Skeletal muscle satellite cell (primary cell): ENCODE results near the gene RGL2.
A peak's percentile ranks its signal among the peaks of the same experiment; 100 is the strongest.

Experiments
- H3K27me3 ChIP-seq: 2 replicates; pipeline ENCODE4 v1.7.0; 2013; ENCODE audit warnings: low read length; ENCODE audit not compliant: control insufficient read depth, insufficient read depth
- H3K36me3 ChIP-seq: 2 replicates; pipeline ENCODE4 v1.7.0; 2013; ENCODE audit warnings: mild to moderate bottlenecking, control low read depth, low read length; ENCODE audit not compliant: insufficient read depth
- H3K4me1 ChIP-seq: 2 replicates; pipeline ENCODE4 v1.7.0; 2013; ENCODE audit warnings: low read length; ENCODE audit not compliant: control insufficient read depth, insufficient read depth
- H3K4me2 ChIP-seq: 2 replicates; pipeline ENCODE4 v1.7.0; 2013; ENCODE audit warnings: mild to moderate bottlenecking, low read length
- H3K4me3 ChIP-seq: 2 replicates; pipeline ENCODE4 v1.7.0; 2013; ENCODE audit warnings: low read length
- H3K9ac ChIP-seq: 2 replicates; pipeline ENCODE4 v1.7.0; 2013; ENCODE audit warnings: mild to moderate bottlenecking, low read depth, low read length, moderate library complexity
- H3K9me3 ChIP-seq: replicated peaks from 2 replicates; pipeline ENCODE4 v1.7.0; 2013; ENCODE audit warnings: mild to moderate bottlenecking, control low read depth, low read length

RGL2 gene

GRCh38 chr6:33315793-33316602 lies 17.3 kb upstream of the RGL2 start:
- Histone ChIP-seq H3K9ac (no peak overlapping the region), H3K4me1 (peaks cover 54% of the 10 kb centered on the region), H3K27me3 (no peaks in the 10 kb centered on the region), H3K9me3 (no peaks in the 10 kb centered on the region), H3K4me2 (no peak overlapping the region), H3K4me3 (no peak overlapping the region), H3K36me3 (peaks cover 23% of the 10 kb centered on the region)

- Histone ChIP-seq H3K9me3 (no peaks in the 10 kb centered on the region), H3K9ac (peak overlapping the region; percentile 96), H3K27me3 (no peaks in the 10 kb centered on the region), H3K4me3 (peak overlapping the region; percentile 100), H3K4me1 (peaks cover 46% of the 10 kb centered on the region), H3K4me2 (peak overlapping the region; percentile 98), H3K36me3 (peaks cover 17% of the 10 kb centered on the region)
Observed at GRCh38 chr6:33314943-33315792, 16.4 kb upstream of the RGL2 start.

- Histone ChIP-seq H3K4me1 (peaks cover 40% of the 10 kb centered on the region), H3K9ac (peak overlapping the region; percentile 96), H3K36me3 (peaks cover 10% of the 10 kb centered on the region), H3K4me3 (peak overlapping the region; percentile 100), H3K4me2 (peak overlapping the region; percentile 98), H3K27me3 (no peaks in the 10 kb centered on the region), H3K9me3 (no peaks in the 10 kb centered on the region)
Observed at GRCh38 chr6:33314515-33314942, 15.8 kb upstream of the RGL2 start.

GRCh38 chr6:33313709-33314514 lies 15.2 kb upstream of the RGL2 start, which contains the start of gene TAPBP:
TAPBP (minus strand) TSS chr6:33314078; CDS start chr6:33314041, 37 bp downstream.
- peak within 1 kb of the TSS; percentile 96 for H3K9ac ChIP-seq
- peaks cover 4% of the 10 kb centered on the region for H3K36me3 ChIP-seq
- no peaks in the 10 kb centered on the region for H3K9me3 ChIP-seq
- H3K4me2 ChIP-seq = peak within 1 kb of the TSS; percentile 98
- peaks cover 34% of the 10 kb centered on the region for H3K4me1 ChIP-seq
- no peaks in the 10 kb centered on the region for H3K27me3 ChIP-seq
- H3K4me3 ChIP-seq = peak within 1 kb of the TSS; percentile 100

DNA sequence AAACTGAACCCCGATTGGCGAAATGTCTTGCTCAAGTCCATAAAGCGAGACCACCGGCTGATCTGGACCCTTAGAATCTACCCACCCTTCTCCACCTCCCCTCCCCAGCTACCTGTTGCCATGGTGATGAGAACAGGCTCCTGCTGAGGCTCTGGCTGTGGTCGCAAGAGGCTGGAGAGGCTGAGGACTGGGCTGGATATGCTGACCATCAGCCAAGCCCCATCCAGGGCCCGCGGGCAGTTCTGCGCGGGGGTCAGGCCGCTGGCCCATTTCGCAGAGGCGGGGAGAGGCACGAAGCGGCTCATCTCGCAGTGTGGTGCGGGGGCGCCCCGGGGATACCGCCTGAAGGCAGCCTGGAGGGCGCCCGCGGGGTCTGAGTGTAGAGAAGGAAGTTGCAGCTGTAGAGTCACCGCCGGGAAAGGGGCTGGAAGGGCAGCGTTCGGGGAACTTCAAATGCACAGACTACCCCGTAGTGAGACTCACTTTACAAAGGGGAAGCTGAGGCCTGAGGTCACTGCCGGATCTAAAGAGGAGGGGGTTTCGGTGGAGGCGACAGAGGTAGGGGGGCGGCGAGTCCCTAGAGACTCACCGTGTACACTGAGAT lies 14.5 kb upstream of the RGL2 start:
- Histone ChIP-seq H3K36me3 (peaks cover 3% of the 10 kb centered on the region), H3K4me3 (peak overlapping the region; percentile 100), H3K9me3 (no peaks in the 10 kb centered on the region), H3K9ac (peak overlapping the region; percentile 96), H3K4me2 (peak overlapping the region; percentile 98), H3K4me1 (peaks cover 27% of the 10 kb centered on the region), H3K27me3 (no peaks in the 10 kb centered on the region)

DNA sequence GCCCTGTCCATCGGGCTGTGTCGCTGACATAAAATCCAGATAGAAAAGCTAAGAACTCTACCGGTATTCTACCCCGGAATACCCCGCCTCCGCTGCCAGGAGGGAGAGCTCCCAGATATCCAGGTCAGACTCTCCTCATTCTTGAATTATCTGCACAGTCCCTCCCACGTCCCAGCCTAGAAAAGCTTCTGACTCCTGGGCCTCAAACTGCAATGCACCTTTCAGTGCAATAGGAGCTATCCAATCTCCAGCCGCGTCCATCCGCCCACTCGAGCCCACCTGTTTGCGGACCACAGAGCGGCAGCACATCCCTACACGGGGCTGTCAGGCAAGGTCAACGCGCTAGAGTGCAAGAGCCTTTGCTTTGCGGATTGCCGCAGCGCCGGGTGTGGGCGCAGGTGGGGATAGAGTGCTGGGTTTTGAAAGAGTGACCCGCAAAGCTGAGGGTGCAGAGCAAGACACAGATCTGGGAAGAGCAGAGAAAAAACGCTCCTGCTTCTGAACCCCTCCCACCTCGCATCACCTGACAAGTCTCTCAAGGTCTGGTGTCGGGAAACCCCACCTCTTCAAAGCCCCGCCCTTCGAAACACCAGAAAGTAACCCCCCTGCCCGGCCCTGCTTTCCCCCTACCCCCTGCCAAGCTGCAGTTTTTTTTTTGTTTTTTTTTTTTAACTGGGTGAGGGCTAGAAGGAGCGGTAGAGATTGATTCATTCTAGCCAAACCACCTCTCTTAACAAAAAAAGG lies 13.8 kb upstream of the RGL2 start:
- H3K36me3 ChIP-seq = peaks cover 3% of the 10 kb centered on the region
- H3K4me2 ChIP-seq = peak overlapping the region; percentile 98
- peaks cover 24% of the 10 kb centered on the region for H3K4me1 ChIP-seq
- peak overlapping the region; percentile 100 for H3K4me3 ChIP-seq
- no peaks in the 10 kb centered on the region for H3K9me3 ChIP-seq
- H3K27me3 ChIP-seq = no peaks in the 10 kb centered on the region
- peak overlapping the region; percentile 96 for H3K9ac ChIP-seq

DNA sequence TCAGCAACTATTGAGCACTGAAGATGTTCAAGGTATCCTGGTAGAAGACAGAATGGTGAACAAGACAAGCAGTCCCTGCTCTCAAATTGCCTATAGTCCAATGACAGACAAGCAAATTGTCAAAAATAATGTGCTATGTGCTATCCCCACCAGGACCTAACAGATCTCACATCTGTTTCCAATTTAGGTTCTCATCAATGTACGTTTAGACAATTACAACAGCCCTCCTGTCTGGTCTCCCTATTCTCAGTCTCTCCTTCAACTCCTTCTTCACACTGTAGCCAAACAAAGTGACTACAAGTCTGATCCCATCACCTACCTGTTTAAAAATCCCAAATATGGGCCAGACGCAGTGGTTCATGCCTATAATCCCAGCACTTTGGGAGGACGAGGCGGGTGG lies 7.6 kb upstream of the RGL2 start:
- no peak overlapping the region for H3K9ac ChIP-seq
- no peak overlapping the region for H3K4me3 ChIP-seq
- H3K27me3 ChIP-seq = no peaks in the 10 kb centered on the region
- no peaks in the 10 kb centered on the region for H3K4me1 ChIP-seq
- no peaks in the 10 kb centered on the region for H3K9me3 ChIP-seq
- H3K36me3 ChIP-seq = peaks cover 12% of the 10 kb centered on the region
- H3K4me2 ChIP-seq = no peak overlapping the region

GRCh38 chr6:33305052-33305451 lies 6.3 kb upstream of the RGL2 start:
- Histone ChIP-seq H3K4me2 (no peak overlapping the region), H3K9me3 (no peaks in the 10 kb centered on the region), H3K9ac (no peak overlapping the region), H3K4me1 (no peaks in the 10 kb centered on the region), H3K36me3 (peaks cover 12% of the 10 kb centered on the region), H3K27me3 (no peaks in the 10 kb centered on the region), H3K4me3 (no peak overlapping the region)

GRCh38 chr6:33304216-33304615 lies 5.5 kb upstream of the RGL2 start:
- H3K4me3 ChIP-seq = no peak overlapping the region
- H3K9me3 ChIP-seq = no peaks in the 10 kb centered on the region
- no peaks in the 10 kb centered on the region for H3K4me1 ChIP-seq
- H3K36me3 ChIP-seq = peaks cover 12% of the 10 kb centered on the region
- no peak overlapping the region for H3K9ac ChIP-seq
- H3K4me2 ChIP-seq = no peak overlapping the region
- no peaks in the 10 kb centered on the region for H3K27me3 ChIP-seq

- Histone ChIP-seq H3K9ac (no peak overlapping the region), H3K27me3 (no peaks in the 10 kb centered on the region), H3K36me3 (peaks cover 9% of the 10 kb centered on the region), H3K4me1 (peaks cover 6% of the 10 kb centered on the region), H3K9me3 (no peaks in the 10 kb centered on the region), H3K4me3 (no peak overlapping the region), H3K4me2 (no peak overlapping the region)
Observed at GRCh38 chr6:33301877-33302276, 3.1 kb upstream of the RGL2 start.
